Suprapubic skin (tissue), 4 donors: Measurements from ENCODE around the gene TPK1. TPM values are rescaled to one million over a fixed set of nuclear protein-coding genes. Genes with fewer than 3 reads are reported as not detected.

Source experiments
- DNase-seq, 2 donors: peaks; one replicate each; pipeline ENCODE4 v3.0.0-alpha.2; 2019; ENCODE audit warnings: low spot score in 2 of 2
- H3K27ac ChIP-seq: fragments of 200-600 bp; sonication (generic); one replicate; pipeline ENCODE4 v1.5.1; 2019
- H3K27me3 ChIP-seq: fragments of 200-600 bp; sonication (generic); one replicate; pipeline ENCODE4 v1.5.1; 2019
- H3K36me3 ChIP-seq: fragments of 200-600 bp; sonication (generic); one replicate; pipeline ENCODE4 v1.5.1; 2019
- H3K4me1 ChIP-seq: fragments of 200-600 bp; sonication (generic); one replicate; pipeline ENCODE4 v1.5.1; 2019
- H3K4me3 ChIP-seq: fragments of 200-600 bp; sonication (generic); one replicate; pipeline ENCODE4 v1.5.1; 2019; ENCODE audit warnings: mild to moderate bottlenecking
- H3K9me3 ChIP-seq: fragments of 200-600 bp; sonication (generic); one replicate; pipeline ENCODE4 v1.5.1; 2019
- EP300 ChIP-seq: sonication (generic); formaldehyde crosslinking; IDR thresholded peaks from one replicate; pipeline ENCODE4 v1.6.1; 2017; ENCODE audit warnings: antibody characterized with exemption
- POLR2A ChIP-seq, 2 donors: fragments of 450-650 bp; IDR thresholded peaks; one replicate each; pipeline ENCODE4 v1.6.1; 2017; ENCODE audit warnings: antibody characterized with exemption in 2 of 2, mild to moderate bottlenecking in 2 of 2, moderate library complexity in 2 of 2
- POLR2AphosphoS5 ChIP-seq, 3 donors: sonication (generic); formaldehyde crosslinking; IDR thresholded peaks; one replicate each; pipeline ENCODE4 v1.6.1; 2017; ENCODE audit warnings: antibody characterized with exemption in 3 of 3
- WGBS: methylation state at CpG from one replicate; pipeline ENCODE4 v1.1.5; 2018; 5-methylcytosine and 5-hydroxymethylcytosine counted together
- total RNA-seq, 4 donors: library from RNA; depleted of rRNA; stranded (reverse); fragments of >200 nt; gene quantifications; one replicate each; pipeline ENCODE4 v1.1.0, GENCODE V29; 2016
- TF ChIP-seq, protein P1 (sequence below), 2 donors: fragments of 200-600 bp in 1 of 2; fragments of 450-650 bp in 1 of 2; sonication (generic) in 1 of 2; IDR thresholded peaks; one replicate each; pipeline ENCODE4 v1.5.1; 2016 to 2019; ENCODE audit warnings: antibody characterized with exemption in 2 of 2, mild to moderate bottlenecking in 1 of 2, moderate library complexity in 1 of 2

TPK1 gene
- total RNA-seq, 4 donors from 2014 or later = 1.4 to 3.9 (median 2.8) TPM

DNA sequence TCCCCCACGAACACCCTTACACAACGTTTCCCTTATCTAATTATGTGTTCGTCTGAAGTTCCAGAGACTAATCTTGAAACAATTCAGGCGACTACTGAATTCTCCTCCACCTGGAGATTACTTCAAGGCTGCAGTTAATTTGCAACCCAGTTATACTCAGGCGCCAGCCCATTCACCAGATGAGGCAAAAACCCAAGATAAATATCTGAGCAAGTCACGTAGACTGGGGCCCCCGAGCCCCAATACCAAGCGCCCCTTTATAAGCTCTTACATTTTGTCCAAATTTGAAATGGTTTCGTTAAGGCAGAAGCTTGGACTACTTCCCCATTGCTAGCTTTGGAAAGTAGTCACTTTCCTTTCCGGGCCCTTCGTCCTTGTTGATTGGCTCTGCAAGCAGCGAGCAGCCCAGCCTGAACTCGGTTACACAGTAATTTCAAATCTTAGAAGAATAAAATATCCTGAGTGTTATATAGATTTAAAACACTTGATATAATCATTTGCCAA, 1.2 kb downstream of the TPK1 start:
- peak overlapping the region; percentile 76 for H3K4me3 ChIP-seq
- peak overlapping the region; percentile 94 for H3K27ac ChIP-seq
- H3K4me1 ChIP-seq = peaks cover 19% of the 10 kb centered on the region
- H3K36me3 ChIP-seq = no peaks in the 10 kb centered on the region
- WGBS = 39% methylated on average over 13 of the region's 13 CpGs
- H3K27me3 ChIP-seq = no peaks in the 10 kb centered on the region
- TF ChIP-seq POLR2A (IDR thresholded peaks at IDR 0.05) (no peak), EP300 (no peak), POLR2AphosphoS5 (IDR thresholded peaks at IDR 0.05) (no peak)
- TF ChIP-seq, protein P1, sequence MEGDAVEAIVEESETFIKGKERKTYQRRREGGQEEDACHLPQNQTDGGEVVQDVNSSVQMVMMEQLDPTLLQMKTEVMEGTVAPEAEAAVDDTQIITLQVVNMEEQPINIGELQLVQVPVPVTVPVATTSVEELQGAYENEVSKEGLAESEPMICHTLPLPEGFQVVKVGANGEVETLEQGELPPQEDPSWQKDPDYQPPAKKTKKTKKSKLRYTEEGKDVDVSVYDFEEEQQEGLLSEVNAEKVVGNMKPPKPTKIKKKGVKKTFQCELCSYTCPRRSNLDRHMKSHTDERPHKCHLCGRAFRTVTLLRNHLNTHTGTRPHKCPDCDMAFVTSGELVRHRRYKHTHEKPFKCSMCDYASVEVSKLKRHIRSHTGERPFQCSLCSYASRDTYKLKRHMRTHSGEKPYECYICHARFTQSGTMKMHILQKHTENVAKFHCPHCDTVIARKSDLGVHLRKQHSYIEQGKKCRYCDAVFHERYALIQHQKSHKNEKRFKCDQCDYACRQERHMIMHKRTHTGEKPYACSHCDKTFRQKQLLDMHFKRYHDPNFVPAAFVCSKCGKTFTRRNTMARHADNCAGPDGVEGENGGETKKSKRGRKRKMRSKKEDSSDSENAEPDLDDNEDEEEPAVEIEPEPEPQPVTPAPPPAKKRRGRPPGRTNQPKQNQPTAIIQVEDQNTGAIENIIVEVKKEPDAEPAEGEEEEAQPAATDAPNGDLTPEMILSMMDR (IDR thresholded peaks at IDR 0.05) = no peak
- H3K9me3 ChIP-seq = no peaks in the 10 kb centered on the region
- DNase-seq = no peak

DNA sequence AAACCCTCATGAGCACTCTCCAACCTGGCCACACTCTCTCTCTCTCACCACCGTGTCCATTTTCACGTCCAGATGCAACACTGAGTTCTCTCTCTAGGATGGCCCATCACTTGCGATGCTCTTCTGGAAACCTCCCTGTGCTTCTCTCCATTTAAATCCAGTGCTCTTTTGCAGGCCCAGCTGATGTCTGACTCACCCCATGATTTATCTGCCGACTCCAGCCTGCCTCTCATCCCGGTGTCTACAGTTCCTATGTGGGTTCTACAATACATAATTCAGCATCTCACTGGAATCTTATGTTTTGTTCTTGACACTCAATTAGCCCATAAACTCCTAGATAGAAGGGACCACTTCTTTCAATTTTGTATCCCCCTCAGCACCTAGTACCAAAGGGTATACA, 5.0 kb downstream of the TPK1 start:
- Histone ChIP-seq H3K4me3 (no peak overlapping the region), H3K9me3 (no peaks in the 10 kb centered on the region), H3K36me3 (no peaks in the 10 kb centered on the region), H3K27me3 (no peaks in the 10 kb centered on the region), H3K27ac (no peak overlapping the region), H3K4me1 (peaks cover 10% of the 10 kb centered on the region)
- no peak for DNase-seq
- TF ChIP-seq POLR2A (IDR thresholded peaks at IDR 0.05) = no peak
- TF ChIP-seq, protein P1 (IDR thresholded peaks at IDR 0.05) = no peak
- no peak for TF ChIP-seq EP300
- TF ChIP-seq POLR2AphosphoS5 (IDR thresholded peaks at IDR 0.05) = no peak
- 90% methylated on average over 5 of the region's 5 CpGs for WGBS

DNA sequence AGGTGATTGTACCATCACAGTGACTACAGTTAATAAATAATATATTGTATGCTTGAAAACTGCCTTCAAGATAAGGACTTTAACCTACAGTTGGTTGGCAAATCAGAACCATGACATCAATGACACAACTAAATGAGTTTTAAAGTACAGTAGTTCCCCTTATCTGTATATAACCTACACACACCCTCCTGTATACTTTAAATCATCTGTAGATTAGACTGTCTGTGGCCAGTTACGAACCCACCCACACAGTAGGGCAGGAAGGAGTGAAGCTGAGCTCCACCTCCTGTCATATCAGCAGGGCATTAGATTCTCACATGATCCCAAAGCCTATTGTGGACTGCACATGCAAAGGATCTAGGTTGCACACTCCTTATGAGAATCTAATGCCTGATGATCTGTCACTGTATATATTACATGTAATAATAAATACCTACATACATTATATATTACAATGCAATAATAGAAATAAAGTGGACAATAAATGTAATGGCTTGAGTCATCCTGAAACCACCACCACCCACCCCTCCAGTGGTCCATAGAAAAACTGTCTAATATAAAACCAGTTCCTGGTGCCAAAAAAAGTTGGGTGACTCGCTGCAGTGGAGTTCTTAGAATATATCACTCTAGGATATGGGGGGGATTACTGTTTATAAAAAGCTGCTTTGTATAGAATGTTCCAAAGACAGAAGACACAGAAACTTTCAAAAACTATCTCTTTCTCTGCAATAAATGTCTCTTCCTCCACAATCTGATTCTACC, 5.6 kb downstream of the TPK1 start:
- H3K4me1 ChIP-seq = peaks cover 10% of the 10 kb centered on the region
- no peak for DNase-seq
- H3K4me3 ChIP-seq = no peak overlapping the region
- H3K27ac ChIP-seq = no peak overlapping the region
- TF ChIP-seq EP300 (no peak), POLR2A (IDR thresholded peaks at IDR 0.05) (no peak), POLR2AphosphoS5 (IDR thresholded peaks at IDR 0.05) (no peak)
- TF ChIP-seq, protein P1 (IDR thresholded peaks at IDR 0.05) = no peak
- H3K36me3 ChIP-seq = no peaks in the 10 kb centered on the region
- 77% methylated on average over 2 of the region's 2 CpGs for WGBS
- no peaks in the 10 kb centered on the region for H3K27me3 ChIP-seq
- H3K9me3 ChIP-seq = no peaks in the 10 kb centered on the region

GRCh38 chr7:144827621-144828020, 8.2 kb downstream of the TPK1 start:
- H3K36me3 ChIP-seq = no peaks in the 10 kb centered on the region
- DNase-seq = no peak

GRCh38 chr7:144826208-144826607, 9.6 kb downstream of the TPK1 start:
- no peak for TF ChIP-seq POLR2AphosphoS5 (IDR thresholded peaks at IDR 0.05)
- no peak for TF ChIP-seq POLR2A (IDR thresholded peaks at IDR 0.05)
- TF ChIP-seq, protein P1 (IDR thresholded peaks at IDR 0.05) = no peak
- no peak for TF ChIP-seq EP300
- H3K27ac ChIP-seq = no peak overlapping the region
- H3K36me3 ChIP-seq = no peaks in the 10 kb centered on the region
- H3K4me1 ChIP-seq = peaks cover 7% of the 10 kb centered on the region
- no peaks in the 10 kb centered on the region for H3K27me3 ChIP-seq
- H3K4me3 ChIP-seq = no peak overlapping the region
- DNase-seq = no peak
- H3K9me3 ChIP-seq = no peaks in the 10 kb centered on the region

More at GRCh38 chr7:144827621-144828020, 8.2 kb downstream of the TPK1 start:
- WGBS = 47% methylated on average over 4 of the region's 4 CpGs
- no peaks in the 10 kb centered on the region for H3K27me3 ChIP-seq
- H3K4me1 ChIP-seq = peaks cover 7% of the 10 kb centered on the region
- TF ChIP-seq EP300 = no peak
- no peak overlapping the region for H3K27ac ChIP-seq
- no peaks in the 10 kb centered on the region for H3K9me3 ChIP-seq
- H3K4me3 ChIP-seq = no peak overlapping the region
